Measurements from ENCODE around the gene JPH2.

Gene JPH2

DNA sequence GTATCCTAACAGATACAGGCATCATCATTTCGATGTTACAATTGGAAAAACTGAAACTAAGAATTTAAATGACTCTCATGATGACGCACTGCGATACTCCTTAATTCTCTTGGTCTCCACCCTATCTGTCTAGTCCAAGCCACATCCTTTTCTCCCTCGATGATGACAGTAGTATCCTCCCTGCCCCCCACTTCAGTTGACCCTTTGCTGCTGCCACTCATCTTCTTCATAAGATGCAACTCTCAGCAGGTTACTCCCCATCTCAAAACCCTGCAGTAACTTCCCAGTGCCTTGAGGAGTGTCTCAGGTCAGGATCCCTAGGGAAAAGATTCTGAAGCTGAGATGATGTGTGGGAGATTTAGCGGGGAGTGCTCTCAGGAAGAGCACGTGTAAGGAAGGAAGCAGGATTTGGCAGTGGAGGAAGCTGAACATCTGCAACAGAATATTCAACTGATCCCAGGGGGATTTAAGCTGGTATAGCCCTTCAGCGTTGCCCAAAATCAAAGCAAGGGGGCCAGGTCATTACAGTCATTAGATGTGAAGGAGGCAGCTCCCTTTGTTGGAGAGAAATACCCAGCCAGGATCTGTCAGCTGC, 16.1 kb downstream of the JPH2 start:
- Histone ChIP-seq H3K4me1 (ENCODE audit: insufficient read depth, low read length) (no peaks in the 10 kb centered on the region), H3K4me3 (ENCODE audit: low read depth in 1 of 2, low read length in 2 of 2) (no peak overlapping the region), H3K9me3 (ENCODE audit: insufficient read depth, low read length, severe bottlenecking) (no peaks in the 10 kb centered on the region), H3K4me2 (ENCODE audit: insufficient read depth, low read length) (no peak overlapping the region), H3K9ac (ENCODE audit: low read depth, low read length) (no peak overlapping the region), H2AFZ (ENCODE audit: low read depth, low read length) (no peak overlapping the region), H3K36me3 (ENCODE audit: insufficient read depth, low read length) (no peaks in the 10 kb centered on the region), H4K20me1 (ENCODE audit: insufficient read depth, low read length) (no peaks in the 10 kb centered on the region; the same call in 1 of the 2 replicates), H3K27ac (ENCODE audit: low read length) (no peak overlapping the region), H3K79me2 (ENCODE audit: insufficient read depth, low read length) (no peaks in the 10 kb centered on the region), H3K27me3 (ENCODE audit: insufficient read depth, low read length, poor library complexity) (peaks cover 45% of the 10 kb centered on the region)
- no peak for ATAC-seq (ENCODE audit: insufficient read depth, low read depth)
- no peak for TF ChIP-seq CTCF (IDR thresholded peaks at IDR 0.05; ENCODE audit: borderline replicate concordance, extremely low read depth, low read length, poor library complexity, severe bottlenecking)
- no peak for TF ChIP-seq EZH2 (IDR thresholded peaks at IDR 0.05; ENCODE audit: borderline replicate concordance, low read depth, low read length, severe bottlenecking)
- no peak for DNase-seq

DNA sequence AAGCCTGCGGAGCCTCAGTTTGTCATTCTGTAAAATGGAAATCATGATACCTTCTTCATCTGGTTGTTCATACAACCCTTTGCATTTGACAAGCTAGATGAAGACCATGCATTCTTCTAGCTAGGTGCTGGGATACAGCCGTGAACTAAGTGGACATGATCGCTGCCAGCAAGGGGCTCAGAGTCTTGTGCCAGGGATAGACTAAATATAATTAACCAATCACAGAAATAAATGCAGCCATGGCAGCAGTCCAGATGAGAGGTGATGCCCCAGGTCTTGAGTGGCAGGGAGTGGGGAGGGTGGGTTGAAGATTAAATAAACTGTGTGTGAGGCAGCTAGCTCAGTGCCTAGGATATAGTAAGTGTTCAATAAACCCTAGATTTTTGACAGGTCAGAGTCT, 19.3 kb downstream of the JPH2 start:
- ATAC-seq (ENCODE audit: insufficient read depth, low read depth) (no peak), DNase-seq (no peak)
- H3K4me1 ChIP-seq (ENCODE audit: insufficient read depth, low read length) = no peaks in the 10 kb centered on the region
- H3K9ac ChIP-seq (ENCODE audit: low read depth, low read length) = no peak overlapping the region
- H3K36me3 ChIP-seq (ENCODE audit: insufficient read depth, low read length) = no peaks in the 10 kb centered on the region
- no peak overlapping the region for H3K4me2 ChIP-seq (ENCODE audit: insufficient read depth, low read length)
- H3K9me3 ChIP-seq (ENCODE audit: insufficient read depth, low read length, severe bottlenecking) = no peaks in the 10 kb centered on the region
- TF ChIP-seq EZH2 (IDR thresholded peaks at IDR 0.05; ENCODE audit: borderline replicate concordance, low read depth, low read length, severe bottlenecking) (no peak), CTCF (IDR thresholded peaks at IDR 0.05; ENCODE audit: borderline replicate concordance, extremely low read depth, low read length, poor library complexity, severe bottlenecking) (no peak)
- H3K79me2 ChIP-seq (ENCODE audit: insufficient read depth, low read length) = no peaks in the 10 kb centered on the region
- no peak overlapping the region for H3K4me3 ChIP-seq (ENCODE audit: low read depth in 1 of 2, low read length in 2 of 2)
- peaks cover 47% of the 10 kb centered on the region for H3K27me3 ChIP-seq (ENCODE audit: insufficient read depth, low read length, poor library complexity)
- H4K20me1 ChIP-seq (ENCODE audit: insufficient read depth, low read length) = no peaks in the 10 kb centered on the region
- H2AFZ ChIP-seq (ENCODE audit: low read depth, low read length) = no peak overlapping the region
- H3K27ac ChIP-seq (ENCODE audit: low read length) = no peak overlapping the region

DNA sequence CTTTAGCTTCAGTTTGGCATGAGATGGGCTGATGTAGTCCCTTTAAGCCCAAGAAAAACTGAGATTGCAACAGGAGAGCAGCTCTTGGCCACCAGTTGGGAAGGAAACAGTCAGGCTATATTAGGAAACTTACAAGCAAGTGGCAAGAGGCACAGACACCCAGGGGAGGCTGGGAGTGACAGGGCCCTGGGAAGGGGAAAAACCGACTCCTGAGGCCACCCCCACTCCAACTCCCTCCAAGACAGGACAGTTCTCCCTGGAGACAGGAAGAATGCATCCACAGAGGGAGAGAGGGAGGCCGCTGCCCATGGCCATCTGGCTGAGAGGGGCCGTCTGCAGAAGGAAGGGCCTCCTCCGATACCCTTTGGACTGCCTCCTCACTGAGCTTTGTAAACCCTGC, 20.5 kb downstream of the JPH2 start:
- TF ChIP-seq EZH2 (IDR thresholded peaks at IDR 0.05; ENCODE audit: borderline replicate concordance, low read depth, low read length, severe bottlenecking) (no peak), CTCF (IDR thresholded peaks at IDR 0.05; ENCODE audit: borderline replicate concordance, extremely low read depth, low read length, poor library complexity, severe bottlenecking) (no peak)
- no peak for ATAC-seq (ENCODE audit: insufficient read depth, low read depth)
- no peak overlapping the region for H2AFZ ChIP-seq (ENCODE audit: low read depth, low read length)

More for the DNA sequence above, 20.5 kb downstream of the JPH2 start:
- Histone ChIP-seq H3K4me2 (ENCODE audit: insufficient read depth, low read length) (no peak overlapping the region), H3K27me3 (ENCODE audit: insufficient read depth, low read length, poor library complexity) (peaks cover 37% of the 10 kb centered on the region), H3K79me2 (ENCODE audit: insufficient read depth, low read length) (no peaks in the 10 kb centered on the region), H3K4me3 (ENCODE audit: low read depth in 1 of 2, low read length in 2 of 2) (no peak overlapping the region), H3K36me3 (ENCODE audit: insufficient read depth, low read length) (no peaks in the 10 kb centered on the region), H3K4me1 (ENCODE audit: insufficient read depth, low read length) (no peaks in the 10 kb centered on the region), H4K20me1 (ENCODE audit: insufficient read depth, low read length) (no peaks in the 10 kb centered on the region), H3K9me3 (ENCODE audit: insufficient read depth, low read length, severe bottlenecking) (no peaks in the 10 kb centered on the region), H3K9ac (ENCODE audit: low read depth, low read length) (no peak overlapping the region), H3K27ac (ENCODE audit: low read length) (no peak overlapping the region)
- DNase-seq = no peak
